GM21825 (cell line): Measurements from ENCODE around the gene FLII.

Source experiments
- ATAC-seq: cut with Tn5 transposase; IDR thresholded peaks from one replicate; pipeline ENCODE4 v1.9.1; 2021; ENCODE audit warnings: mild to moderate bottlenecking, moderate library complexity; ENCODE audit not compliant: unreplicated experiment

Gene FLII

GRCh38 chr17:18260332-18261145, 2.0 kb upstream of the FLII start, which contains the start of gene MIEF2:
Gene MIEF2 (plus strand): TSS chr17:18260662. CDS start chr17:18262721, 2,059 bp downstream.
- peak; percentile 67 for ATAC-seq

DNA sequence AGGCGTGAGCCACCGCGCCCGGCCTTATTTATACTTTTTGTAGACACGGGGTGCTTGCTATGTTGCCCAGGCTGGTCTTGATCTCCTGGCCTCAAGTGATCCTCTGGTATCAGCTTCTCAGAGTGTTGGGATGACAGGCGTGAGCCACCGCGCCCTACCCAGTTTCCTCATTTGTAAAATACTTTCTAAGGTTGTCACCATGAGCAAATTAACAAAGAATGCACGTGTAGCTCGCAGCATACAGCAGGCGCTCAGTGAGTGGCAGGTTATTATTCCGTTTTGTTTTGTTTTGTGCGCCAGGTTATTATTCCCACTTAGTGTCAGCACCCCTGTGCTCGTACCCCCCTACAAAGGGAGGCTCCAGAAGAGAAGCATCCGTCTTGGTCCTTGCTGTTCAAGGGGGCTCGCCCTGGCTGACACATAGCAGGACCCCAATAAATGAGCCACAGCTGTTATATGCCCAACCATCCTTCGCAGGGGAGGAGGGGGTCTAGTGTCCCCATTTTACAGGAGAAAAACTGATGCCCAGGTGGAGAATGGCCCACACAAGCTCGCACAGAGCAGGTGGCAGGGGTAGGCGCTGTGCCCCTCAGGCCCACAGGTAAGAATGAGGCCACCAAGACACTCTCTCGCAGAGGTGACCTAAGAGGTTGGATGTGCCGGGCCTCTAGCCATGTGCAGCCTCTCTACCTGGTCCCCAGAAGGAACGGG, 1.2 kb upstream of the FLII start:
- no peak for ATAC-seq

GRCh38 chr17:18257982-18258355, 569 bp downstream of the FLII start:
- ATAC-seq = peak; percentile 15

- ATAC-seq = peak; percentile 11
Observed at GRCh38 chr17:18257268-18257981, 1.1 kb downstream of the FLII start.

DNA sequence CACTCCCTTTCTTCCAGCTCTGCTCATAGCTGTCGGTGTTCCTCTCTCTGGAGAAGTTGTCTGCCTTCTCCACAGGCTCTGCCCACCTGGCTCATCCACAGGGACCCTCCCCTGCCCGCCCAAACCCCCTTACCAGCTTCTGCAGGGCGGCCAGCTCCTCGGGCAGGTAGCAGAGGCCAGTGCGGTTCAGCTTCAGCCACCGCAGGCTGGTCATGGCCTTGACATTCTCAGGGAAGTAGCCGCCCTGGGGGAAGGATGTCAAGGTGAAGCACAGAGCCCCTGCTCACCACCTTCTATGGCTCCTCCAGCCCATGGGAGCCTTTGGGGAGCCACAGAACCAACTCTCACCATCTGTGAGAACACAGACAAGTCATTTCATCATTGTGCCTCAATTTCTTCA, 1.8 kb downstream of the FLII start:
- no peak for ATAC-seq

GRCh38 chr17:18256351-18256750, 2.2 kb downstream of the FLII start:
- no peak for ATAC-seq

- no peak for ATAC-seq
Observed at GRCh38 chr17:18254888-18255649, 3.5 kb downstream of the FLII start.

DNA sequence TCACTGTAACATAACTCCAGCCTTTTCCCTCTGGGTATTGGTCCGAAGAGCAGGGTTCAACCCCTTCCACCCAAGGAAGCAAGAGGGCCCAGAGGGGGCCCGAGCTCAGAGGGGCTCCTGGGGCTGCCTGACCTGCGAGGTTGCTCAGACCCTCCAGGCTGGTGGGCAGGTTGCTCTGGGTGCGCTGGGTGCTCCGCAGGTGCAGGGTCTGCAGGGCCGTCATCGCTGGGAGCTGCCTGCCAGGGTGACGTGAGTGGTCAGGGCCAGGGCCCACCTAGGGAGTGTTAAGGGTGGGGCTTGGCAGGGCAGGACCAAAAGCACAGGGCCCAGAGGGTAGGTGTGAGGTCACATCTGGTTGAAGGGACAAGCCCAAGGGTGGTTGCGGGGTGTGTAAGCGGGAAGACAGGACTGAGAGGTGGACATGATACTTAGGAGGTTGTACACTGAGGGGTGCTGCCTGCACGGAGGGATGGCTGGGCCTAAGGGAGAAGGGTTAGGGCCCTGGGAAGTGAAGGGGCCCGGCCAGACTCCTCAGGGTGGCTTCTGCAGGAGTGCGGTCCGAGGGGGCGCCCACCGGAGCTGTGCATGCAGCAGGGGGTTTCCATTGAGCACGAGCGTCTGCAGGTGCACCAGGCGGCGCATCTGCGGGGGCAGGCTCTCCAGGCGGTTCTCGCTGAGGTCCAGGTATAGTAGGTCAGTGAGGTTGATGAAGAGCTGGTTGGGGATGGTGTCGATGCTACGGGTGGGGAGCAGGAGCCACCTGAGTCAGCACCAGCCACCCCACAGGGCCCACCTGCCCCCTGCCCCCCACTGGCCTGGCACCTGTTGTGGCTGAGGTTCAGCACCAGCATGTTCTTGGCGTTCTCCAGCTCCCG, 4.4 kb downstream of the FLII start:
- ATAC-seq = no peak

DNA sequence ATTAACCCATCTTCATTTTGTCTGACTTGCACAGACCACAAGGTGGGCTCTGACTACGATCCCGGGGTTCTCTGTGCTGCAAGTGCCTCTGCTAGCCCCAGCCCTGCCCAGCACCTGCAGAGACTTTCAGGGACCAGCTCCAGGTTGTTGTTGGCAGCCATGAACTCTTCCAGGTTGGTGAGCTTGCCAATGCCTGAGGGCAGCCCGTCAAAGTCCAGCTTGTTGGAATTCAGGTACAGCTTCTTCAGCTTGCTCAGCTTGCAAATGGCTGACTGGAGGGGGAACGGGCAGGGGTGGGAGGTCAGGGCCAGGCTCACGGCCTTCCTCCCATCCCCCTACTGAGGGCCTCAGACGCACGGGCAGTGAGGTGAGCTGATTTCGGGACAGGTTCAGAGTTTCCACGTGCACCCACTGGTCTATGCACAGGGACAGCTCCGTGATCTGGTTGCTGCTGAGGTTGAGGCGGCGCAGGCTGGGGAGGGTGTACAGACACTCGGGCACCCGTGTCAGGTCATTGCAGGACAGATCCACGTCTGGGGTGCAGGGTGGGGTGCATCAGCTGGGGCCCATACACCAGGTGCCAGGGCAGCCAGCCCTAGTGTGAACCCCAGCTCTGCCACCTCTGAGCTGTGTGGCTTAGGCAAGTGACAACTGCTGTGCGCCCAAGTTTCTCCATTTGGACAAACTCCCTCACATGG, 5.2 kb downstream of the FLII start:
- ATAC-seq = no peak

GRCh38 chr17:18252160-18252559, 6.4 kb downstream of the FLII start:
- ATAC-seq = no peak

DNA sequence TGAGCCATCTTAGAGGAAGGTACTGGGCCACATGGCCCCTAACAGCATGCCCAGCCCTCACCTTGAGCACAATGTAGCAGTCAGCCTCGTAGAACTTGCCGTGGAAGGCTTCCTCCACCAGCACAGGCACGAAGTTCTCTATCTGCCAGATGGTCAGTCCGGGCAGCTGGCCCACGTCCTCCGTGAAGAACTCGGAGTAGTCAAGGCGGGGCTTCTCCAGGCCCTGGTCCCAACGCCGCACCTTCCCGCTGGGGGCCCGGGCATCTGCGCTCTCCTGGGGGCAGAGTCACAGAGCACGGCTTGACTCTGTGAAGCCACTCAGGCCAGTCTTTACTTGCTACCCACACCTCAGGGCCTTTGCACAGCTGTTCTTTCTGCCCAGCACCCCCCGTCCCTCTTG, 7.3 kb downstream of the FLII start:
- ATAC-seq = no peak

DNA sequence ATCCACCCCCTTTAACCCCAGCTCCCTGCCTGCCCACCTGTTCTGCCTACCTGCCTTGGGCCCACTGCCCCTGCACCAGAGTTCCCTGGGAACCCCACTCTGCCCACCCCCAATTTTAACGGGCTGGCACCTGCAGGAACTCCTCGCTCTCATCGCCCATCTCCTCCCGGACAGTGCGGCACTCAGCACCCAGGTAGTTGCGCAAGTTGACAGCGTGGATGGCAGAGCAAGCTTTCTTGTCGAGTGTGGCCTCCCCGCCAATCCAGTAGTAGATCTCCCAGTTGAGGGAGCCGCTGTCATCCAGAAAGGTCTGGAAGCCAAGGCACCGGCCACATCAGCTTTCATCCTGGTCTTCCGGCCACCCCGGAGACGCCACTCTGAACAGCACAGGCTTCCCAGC, 7.8 kb downstream of the FLII start:
- no peak for ATAC-seq

DNA sequence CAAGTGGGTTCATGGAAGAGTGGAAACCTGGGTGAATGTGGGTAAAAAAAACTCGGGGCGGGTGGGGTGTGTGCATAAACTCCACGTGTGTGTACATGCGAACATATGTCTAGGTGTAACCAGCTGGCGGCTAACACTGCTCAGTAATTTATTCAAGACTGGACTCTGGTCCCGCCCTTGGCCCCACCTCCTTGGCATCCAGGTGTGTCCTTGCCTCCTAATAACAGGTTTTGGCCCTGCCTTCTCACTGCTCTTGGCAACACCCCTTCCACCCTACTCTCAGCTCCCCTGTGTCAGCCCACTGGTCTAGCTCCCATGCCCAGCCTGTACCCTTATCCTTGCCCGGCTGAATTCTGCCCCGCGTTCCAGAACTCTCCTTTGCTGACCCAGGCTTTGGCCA, 8.3 kb downstream of the FLII start:
- no peak for ATAC-seq

DNA sequence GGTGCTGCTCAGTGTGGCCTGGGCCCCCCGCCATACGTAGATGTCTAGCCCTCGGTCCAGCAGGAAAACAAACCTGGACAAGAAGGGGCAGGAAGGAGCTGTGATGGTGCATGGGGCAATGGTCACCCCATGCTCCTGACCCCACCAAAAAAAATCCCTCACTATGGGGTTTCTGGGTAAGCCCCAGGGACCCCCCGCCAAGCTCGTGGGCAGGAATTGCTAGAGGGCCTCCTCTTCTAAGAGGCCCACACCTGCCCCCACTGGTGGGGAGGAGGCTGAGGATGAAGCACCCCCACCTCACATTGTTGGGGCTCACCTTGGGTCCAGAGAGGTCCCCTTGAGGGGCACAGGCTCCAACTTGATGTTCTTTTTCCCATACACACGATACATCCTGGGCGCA, 9.7 kb downstream of the FLII start:
- no peak for ATAC-seq

- ATAC-seq = no peak
Observed at GRCh38 chr17:18248300-18248731, 10.2 kb downstream of the FLII start.

DNA sequence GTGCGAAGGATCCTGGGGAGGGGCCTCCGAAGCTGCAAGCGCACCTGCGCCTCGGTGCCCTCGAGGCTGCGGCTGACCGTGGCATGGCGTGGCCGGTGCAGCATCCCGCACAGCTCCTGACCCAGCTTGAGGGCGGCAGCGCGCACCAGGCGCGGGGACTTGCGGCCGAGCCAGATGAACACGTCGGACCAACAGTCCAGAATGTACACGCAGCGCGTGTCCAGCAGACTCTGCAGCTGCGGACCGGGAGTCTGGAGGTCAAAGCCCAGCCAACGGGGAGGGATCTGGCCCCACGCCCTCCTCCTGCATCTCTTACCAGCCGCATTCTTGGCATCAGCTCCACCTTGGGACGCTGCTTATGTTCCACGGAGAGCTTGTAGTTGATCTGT, 10.9 kb downstream of the FLII start:
- no peak for ATAC-seq

DNA sequence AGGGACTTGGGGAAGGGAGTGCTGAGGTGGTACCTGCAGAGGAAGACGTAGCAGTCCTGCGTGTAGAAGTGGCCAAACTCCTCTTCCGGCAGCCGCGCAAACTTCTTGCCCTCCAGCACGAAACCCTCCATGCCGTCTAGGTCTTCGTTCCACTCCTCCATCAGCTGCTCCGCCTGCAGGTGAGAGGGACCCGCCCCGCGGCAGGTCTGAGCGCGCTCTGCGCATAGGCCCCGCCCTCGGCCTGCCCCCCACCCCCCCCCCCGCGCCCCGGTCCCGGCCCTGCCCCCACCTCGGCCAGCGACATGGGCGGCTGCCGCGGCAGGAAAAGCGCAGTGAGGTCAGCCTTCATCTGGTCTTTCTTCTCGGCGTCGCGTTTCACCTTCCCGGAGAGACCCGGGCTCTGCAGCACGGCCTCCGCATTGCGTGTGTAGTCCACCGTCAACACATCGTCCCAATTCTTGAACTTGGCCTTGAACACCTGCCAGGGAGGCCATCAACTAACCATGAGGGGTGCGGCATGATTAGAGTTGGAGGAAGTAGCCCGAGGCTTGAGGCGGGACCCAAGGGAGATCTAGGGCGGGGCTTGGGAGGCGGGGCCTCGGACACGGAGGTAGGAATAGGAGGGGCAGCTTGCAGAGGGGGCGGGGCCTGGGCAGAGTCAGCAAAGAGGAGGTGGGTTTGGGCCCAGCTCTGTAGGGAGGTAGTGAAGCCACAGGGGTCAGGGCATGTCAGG, 11.5 kb downstream of the FLII start:
- no peak for ATAC-seq

DNA sequence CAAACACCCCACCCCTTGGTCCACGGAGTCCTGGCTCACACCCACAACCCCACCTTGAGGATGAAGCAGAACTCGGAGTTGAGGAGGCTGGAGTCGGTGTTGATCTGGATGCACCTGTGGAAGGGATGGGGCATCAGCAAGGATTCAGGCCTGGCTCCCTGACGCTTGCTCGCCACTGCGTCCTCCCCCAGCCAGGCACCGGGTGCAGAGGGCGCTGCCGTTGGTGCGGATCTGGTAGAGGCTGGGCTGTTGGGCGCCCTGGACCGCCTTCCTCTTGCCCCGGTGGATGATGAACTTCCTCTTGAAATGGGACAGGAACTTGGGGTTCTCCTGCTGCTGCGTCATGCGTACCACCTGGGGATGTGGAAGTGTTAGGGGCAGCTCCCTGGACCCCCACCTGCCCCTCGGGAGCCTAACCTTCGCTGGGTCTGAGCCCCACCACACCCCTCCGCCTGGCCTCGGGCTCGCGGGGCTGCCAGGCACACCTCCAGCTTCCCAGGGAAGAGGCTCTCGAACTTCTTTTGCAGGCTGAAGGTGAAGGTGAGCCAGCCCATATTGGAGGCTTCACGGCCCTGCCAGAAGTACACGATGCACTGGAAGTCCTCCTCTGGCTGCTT, 12.3 kb downstream of the FLII start:
- ATAC-seq = no peak
